ENCODE measurements around the gene EIF3K. TPM values are rescaled to one million over a fixed set of nuclear protein-coding genes. Genes with fewer than 3 reads are reported as not detected.

The EIF3K gene
- total and polyA plus RNA-seq, 2 of the 13 experiments (the other 11 are each of a cell fraction or from before 2014, with no cell fraction given) = 179 to 258 TPM

DNA sequence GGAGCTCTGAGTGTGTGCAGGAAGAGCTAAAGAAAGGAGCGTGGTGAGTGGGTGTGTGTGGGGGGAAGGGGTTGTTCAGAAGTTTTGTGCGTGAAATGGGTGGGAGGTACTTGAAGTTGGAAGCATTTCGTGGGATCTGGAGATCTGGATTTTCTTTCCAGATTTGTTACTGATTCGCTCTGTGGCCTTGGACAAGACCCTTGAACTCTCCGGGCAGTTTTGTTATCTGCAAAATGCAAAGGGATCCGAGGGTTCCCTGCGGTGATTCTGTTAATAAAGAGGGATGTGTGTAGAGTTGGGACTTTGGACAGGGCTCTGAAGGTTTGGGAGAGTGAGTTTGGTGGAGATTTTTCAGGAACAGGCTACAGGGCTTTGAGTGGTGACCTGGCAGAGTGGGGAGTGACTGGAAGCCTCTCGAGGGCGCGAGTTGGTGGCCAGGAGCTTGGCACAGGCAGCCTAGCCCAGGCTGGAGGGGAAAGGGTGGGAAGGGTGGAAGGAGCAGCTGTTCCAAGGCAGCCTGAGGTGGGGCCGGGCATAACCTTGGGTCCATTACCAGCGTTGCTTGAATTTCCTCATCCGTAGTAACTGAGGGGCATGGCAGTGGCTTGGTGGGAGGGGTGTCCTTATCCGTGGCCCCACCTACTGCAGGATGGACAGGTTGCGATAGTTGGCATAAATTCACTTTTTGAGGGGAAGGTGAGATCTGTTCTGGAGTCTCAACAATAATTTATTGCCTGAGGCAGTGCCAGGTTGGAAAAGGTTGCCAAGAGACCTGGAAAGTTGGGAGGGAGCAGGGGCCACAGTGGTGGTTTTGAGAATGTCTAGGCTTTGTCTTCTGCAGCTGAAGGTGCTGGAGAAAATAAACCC, 30.6 kb downstream of the EIF3K start (continued):
- TF ChIP-seq, protein P1, sequence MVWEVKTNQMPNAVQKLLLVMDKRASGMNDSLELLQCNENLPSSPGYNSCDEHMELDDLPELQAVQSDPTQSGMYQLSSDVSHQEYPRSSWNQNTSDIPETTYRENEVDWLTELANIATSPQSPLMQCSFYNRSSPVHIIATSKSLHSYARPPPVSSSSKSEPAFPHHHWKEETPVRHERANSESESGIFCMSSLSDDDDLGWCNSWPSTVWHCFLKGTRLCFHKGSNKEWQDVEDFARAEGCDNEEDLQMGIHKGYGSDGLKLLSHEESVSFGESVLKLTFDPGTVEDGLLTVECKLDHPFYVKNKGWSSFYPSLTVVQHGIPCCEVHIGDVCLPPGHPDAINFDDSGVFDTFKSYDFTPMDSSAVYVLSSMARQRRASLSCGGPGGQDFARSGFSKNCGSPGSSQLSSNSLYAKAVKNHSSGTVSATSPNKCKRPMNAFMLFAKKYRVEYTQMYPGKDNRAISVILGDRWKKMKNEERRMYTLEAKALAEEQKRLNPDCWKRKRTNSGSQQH (CRISPR knock-in tag; IDR thresholded peaks at IDR 0.05; ENCODE audit: low read depth) = no peak
- no peak for TF ChIP-seq PCBP2 (optimal IDR thresholded peaks at IDR 0.05; ENCODE audit: low read depth, low read length, poor library complexity, severe bottlenecking)
- no peak for TF ChIP-seq XRCC5 (optimal IDR thresholded peaks at IDR 0.05; ENCODE audit: low read length)
- TF ChIP-seq ATF7-NPFF (CRISPR knock-in tag; IDR thresholded peaks at IDR 0.05; ENCODE audit: low read depth) = no peak
- no peak for TF ChIP-seq CAMTA2 (CRISPR knock-in tag; IDR thresholded peaks at IDR 0.05; ENCODE audit: borderline replicate concordance)
- TF ChIP-seq NCOA1 (CRISPR knock-in tag; IDR thresholded peaks at IDR 0.05) = peak; percentile 43; the same call in 1 of the 2 replicates
- peak; percentile 82 for TF ChIP-seq MIXL1 (CRISPR knock-in tag; IDR thresholded peaks at IDR 0.05)
- TF ChIP-seq, protein P2, sequence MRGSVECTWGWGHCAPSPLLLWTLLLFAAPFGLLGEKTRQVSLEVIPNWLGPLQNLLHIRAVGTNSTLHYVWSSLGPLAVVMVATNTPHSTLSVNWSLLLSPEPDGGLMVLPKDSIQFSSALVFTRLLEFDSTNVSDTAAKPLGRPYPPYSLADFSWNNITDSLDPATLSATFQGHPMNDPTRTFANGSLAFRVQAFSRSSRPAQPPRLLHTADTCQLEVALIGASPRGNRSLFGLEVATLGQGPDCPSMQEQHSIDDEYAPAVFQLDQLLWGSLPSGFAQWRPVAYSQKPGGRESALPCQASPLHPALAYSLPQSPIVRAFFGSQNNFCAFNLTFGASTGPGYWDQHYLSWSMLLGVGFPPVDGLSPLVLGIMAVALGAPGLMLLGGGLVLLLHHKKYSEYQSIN (CRISPR knock-in tag; IDR thresholded peaks at IDR 0.05; ENCODE audit: borderline replicate concordance) = no peak
- no peak for TF ChIP-seq HDAC6 (IDR thresholded peaks at IDR 0.05; ENCODE audit: low read depth, low read length)
- TF ChIP-seq ZUFSP (CRISPR knock-in tag; IDR thresholded peaks at IDR 0.05; ENCODE audit: borderline replicate concordance) = no peak
- peak; percentile 56; the same call in 1 of the 2 replicates for TF ChIP-seq ELF1 (CRISPR knock-in tag; IDR thresholded peaks at IDR 0.05)
- TF ChIP-seq NONO (IDR thresholded peaks at IDR 0.05) = no peak
- TF ChIP-seq NONO (CRISPR knock-in tag; conservative IDR thresholded peaks at IDR 0.05) = 0 out of 2 replicates have a peak, but pooled peaks have one; percentile 52
- TF ChIP-seq ZNF224 (CRISPR knock-in tag; IDR thresholded peaks at IDR 0.05) = no peak
- TF ChIP-seq LCORL (IDR thresholded peaks at IDR 0.05) = peak; percentile 74; the same call in 1 of the 2 replicates
- TF ChIP-seq LCORL (CRISPR knock-in tag; IDR thresholded peaks at IDR 0.05) = peak; percentile 68; the same call in 1 of the 2 replicates
- TF ChIP-seq POLR2AphosphoS5 (IDR thresholded peaks at IDR 0.05; ENCODE audit: low read depth, low read length) = peak; percentile 45; the same call in 1 of the 2 replicates
- TF ChIP-seq ZNF30 (CRISPR knock-in tag; IDR thresholded peaks at IDR 0.05) = no peak
- no peak for TF ChIP-seq MZF1 (CRISPR knock-in tag; IDR thresholded peaks at IDR 0.05; ENCODE audit: borderline replicate concordance)
- 0 out of 2 replicates have a peak, but pooled peaks have one; percentile 58 for TF ChIP-seq RFXAP (CRISPR knock-in tag; IDR thresholded peaks at IDR 0.05; ENCODE audit: borderline replicate concordance)
- no peak for TF ChIP-seq KLF12 (CRISPR knock-in tag; IDR thresholded peaks at IDR 0.05; ENCODE audit: borderline replicate concordance)
- no peak for TF ChIP-seq ZNF567 (CRISPR knock-in tag; IDR thresholded peaks at IDR 0.05; ENCODE audit: borderline replicate concordance)
- no peak for TF ChIP-seq ZNF776 (CRISPR knock-in tag; IDR thresholded peaks at IDR 0.05)
- no peak for TF ChIP-seq ZFP36L2 (CRISPR knock-in tag; IDR thresholded peaks at IDR 0.05)
- TF ChIP-seq RFX1 (IDR thresholded peaks at IDR 0.05) = no peak
- no peak for TF ChIP-seq PCBP1 (IDR thresholded peaks at IDR 0.05; ENCODE audit: borderline replicate concordance, low read depth, low read length)
- TF ChIP-seq ZNF850 (CRISPR knock-in tag; conservative IDR thresholded peaks at IDR 0.05) = no peak

Data from HepG2 (cell line).